Measurements from ENCODE around the gene ZFYVE28. TPM values are rescaled to one million over a fixed set of nuclear protein-coding genes. Genes with fewer than 3 reads are reported as not detected.

ZFYVE28 gene
- total RNA-seq, 3 donors from 2014 or later: 12.3 to 14.1 (median 13.9) TPM

- Histone ChIP-seq H3K27me3 (peaks cover 0 to 19% of the 10 kb centered on the region in 2 donors), H3K36me3 (no peaks in the 10 kb centered on the region), H3K9me3 (no peaks in the 10 kb centered on the region), H3K27ac (peak overlapping the region; percentile 33 to 81), H3K4me3 (peak overlapping the region in 2 of 3 donors; percentile 17 to 27), H3K4me1 (peaks cover 0 to 4% of the 10 kb centered on the region in 2 donors)
- intact Hi-C loops (cut with DNase I; ENCODE audit: low total_unique reads): loop anchor here (10.0 kb wide), 1 partner anchor 158 kb away; no protein-coding TSS in a partner anchor
- no peak for DNase-seq (ENCODE audit: low spot score in 2 of 2)
- TF ChIP-seq POLR2A (IDR thresholded peaks at IDR 0.05): no peak
These were observed 5.9 kb downstream of the ZFYVE28 start for GRCh38 chr4:2412534-2412884.

GRCh38 chr4:2411786-2412510 is 6.5 kb downstream of the ZFYVE28 start:
- H3K4me1 ChIP-seq: peaks cover 0 to 4% of the 10 kb centered on the region in 2 donors
- H3K27ac ChIP-seq: peak overlapping the region; percentile 33 to 81
- TF ChIP-seq POLR2A (IDR thresholded peaks at IDR 0.05) (no peak), CTCF (IDR thresholded peaks at IDR 0.05) (no peak), POLR2AphosphoS5 (IDR thresholded peaks at IDR 0.05) (no peak)
- H3K27me3 ChIP-seq: peaks cover 0 to 13% of the 10 kb centered on the region in 2 donors
- intact Hi-C loops (cut with DNase I; ENCODE audit: low total_unique reads): loop anchor here (10.0 kb wide), 1 partner anchor 157 kb away; no protein-coding TSS in a partner anchor
- no peak for DNase-seq (ENCODE audit: low spot score in 2 of 2)
- peak overlapping the region in 1 of 3 donors; percentile 27 for H3K4me3 ChIP-seq
- no peaks in the 10 kb centered on the region for H3K36me3 ChIP-seq
- H3K9me3 ChIP-seq: no peaks in the 10 kb centered on the region

GRCh38 chr4:2409381-2409783 is 9.1 kb downstream of the ZFYVE28 start:
- H3K4me1 ChIP-seq: peaks cover 0 to 4% of the 10 kb centered on the region in 2 donors

GRCh38 chr4:2408976-2409375 is 9.5 kb downstream of the ZFYVE28 start:
- Histone ChIP-seq H3K27me3 (no peaks in the 10 kb centered on the region), H3K4me1 (peaks cover 0 to 4% of the 10 kb centered on the region in 2 donors), H3K36me3 (no peaks in the 10 kb centered on the region), H3K4me3 (no peak overlapping the region), H3K9me3 (no peaks in the 10 kb centered on the region), H3K27ac (no peak overlapping the region)
- TF ChIP-seq CTCF (IDR thresholded peaks at IDR 0.05) (no peak), POLR2AphosphoS5 (IDR thresholded peaks at IDR 0.05) (no peak), POLR2A (IDR thresholded peaks at IDR 0.05) (no peak)
- DNase-seq (ENCODE audit: low spot score in 2 of 2): no peak
- intact Hi-C loops (cut with DNase I; ENCODE audit: low total_unique reads): no loop called here

More at GRCh38 chr4:2409381-2409783, 9.1 kb downstream of the ZFYVE28 start:
- Histone ChIP-seq H3K9me3 (no peaks in the 10 kb centered on the region), H3K36me3 (no peaks in the 10 kb centered on the region), H3K27ac (no peak overlapping the region), H3K27me3 (no peaks in the 10 kb centered on the region), H3K4me3 (no peak overlapping the region)
- intact Hi-C loops (cut with DNase I; ENCODE audit: low total_unique reads): no loop called here
- TF ChIP-seq POLR2AphosphoS5 (IDR thresholded peaks at IDR 0.05) (no peak), CTCF (IDR thresholded peaks at IDR 0.05) (no peak), POLR2A (IDR thresholded peaks at IDR 0.05) (no peak)
- no peak for DNase-seq (ENCODE audit: low spot score in 2 of 2)

GRCh38 chr4:2408401-2408958 is 10.0 kb downstream of the ZFYVE28 start:
- H3K9me3 ChIP-seq: no peaks in the 10 kb centered on the region
- H3K36me3 ChIP-seq: no peaks in the 10 kb centered on the region
- H3K4me1 ChIP-seq: no peaks in the 10 kb centered on the region
- no peak for DNase-seq (ENCODE audit: low spot score in 2 of 2)
- no peak overlapping the region for H3K4me3 ChIP-seq
- TF ChIP-seq CTCF (IDR thresholded peaks at IDR 0.05): no peak
- no peak for TF ChIP-seq POLR2A (IDR thresholded peaks at IDR 0.05)
- no peak for TF ChIP-seq POLR2AphosphoS5 (IDR thresholded peaks at IDR 0.05)
- no peaks in the 10 kb centered on the region for H3K27me3 ChIP-seq
- intact Hi-C loops (cut with DNase I; ENCODE audit: low total_unique reads): no loop called here
- no peak overlapping the region for H3K27ac ChIP-seq
